WTC11 (cell line): ENCODE data around the gene SUGT1. TPM values are rescaled to one million over a fixed set of nuclear protein-coding genes. Genes with fewer than 3 reads are reported as not detected.

Experiments
- ATAC-seq: fragments of 200-7000 bp; cut with Tn5 transposase; 2 replicates; pipeline ENCODE4 v1.10.0; 2021; ENCODE audit warnings: mild to moderate bottlenecking, moderate library complexity
- CTCF ChIA-PET: fragments of 300-600 bp; sonication (Branson Sonifier 250); formaldehyde crosslinking; loops from one replicate; lab custom pipeline; 2021; ENCODE audit warnings: antibody characterized with exemption; lab: Charles Lee
- POLR2A ChIA-PET: fragments of 350-600 bp; sonication (Branson Sonifier 250); formaldehyde crosslinking; loops from one replicate; lab custom pipeline; 2021; ENCODE audit warnings: antibody characterized with exemption; lab: Charles Lee
- DNase-seq: peaks from one replicate; pipeline ENCODE4 v3.0.0; 2021; ENCODE audit warnings: low spot score
- H3K27ac Mint-ChIP-seq: 2 replicates; pipeline ENCODE4 v1.8.0; 2021; ENCODE audit warnings: mixed read lengths
- H3K27me3 Mint-ChIP-seq: 2 replicates; pipeline ENCODE4 v1.8.0; 2021; ENCODE audit warnings: low read depth, mild to moderate bottlenecking, moderate library complexity, mixed read lengths
- H3K36me3 Mint-ChIP-seq: 2 replicates; pipeline ENCODE4 v1.8.0; 2021; ENCODE audit warnings: mixed read lengths
- H3K4me1 Mint-ChIP-seq: 2 replicates; pipeline ENCODE4 v1.8.0; 2022; ENCODE audit warnings: mixed read lengths
- H3K4me3 Mint-ChIP-seq: 2 replicates; pipeline ENCODE4 v1.8.0; 2021; ENCODE audit warnings: mild to moderate bottlenecking, moderate library complexity, mixed read lengths
- H3K9me3 Mint-ChIP-seq: 2 replicates; pipeline ENCODE4 v1.8.0; 2021; ENCODE audit warnings: mixed read lengths
- CBFB ChIP-seq: sonication (generic); formaldehyde crosslinking; IDR thresholded peaks from 2 replicates; pipeline ENCODE4 v1.8.1; 2022; ENCODE audit warnings: mild to moderate bottlenecking, low read depth, missing genetic modification reagents
- ETV6 ChIP-seq: sonication (generic); formaldehyde crosslinking; IDR thresholded peaks from 2 replicates; pipeline ENCODE4 v1.8.1; 2022; ENCODE audit warnings: mild to moderate bottlenecking, missing genetic modification reagents
- GABPB1 ChIP-seq: sonication (generic); formaldehyde crosslinking; IDR thresholded peaks from 2 replicates; pipeline ENCODE4 v1.8.1; 2023; ENCODE audit warnings: mild to moderate bottlenecking, missing genetic modification reagents
- GRHL2 ChIP-seq: fragments of 250-450 bp; sonication (Bioruptor Pico); IDR thresholded peaks from 2 replicates; pipeline ENCODE4 v1.8.0; 2022; ENCODE audit warnings: mild to moderate bottlenecking, moderate library complexity; ENCODE audit not compliant: insufficient replicate concordance, severe bottlenecking
- HMGA2 ChIP-seq: fragments of 250-450 bp; sonication (Bioruptor Pico); IDR thresholded peaks from 2 replicates; pipeline ENCODE4 v1.4.0; 2021; ENCODE audit warnings: mild to moderate bottlenecking, moderate library complexity
- NFATC4 ChIP-seq: fragments of 250-450 bp; sonication (Bioruptor Pico); IDR thresholded peaks from 2 replicates; pipeline ENCODE4 v1.9.0; 2021; ENCODE audit warnings: mild to moderate bottlenecking
- total RNA-seq: library from RNA; stranded (reverse); gene quantifications from 3 replicates; pipeline ENCODE4 v1.2.3, GENCODE V29; 2021
- TF ChIP-seq, protein P1 (sequence below): sonication (generic); formaldehyde crosslinking; IDR thresholded peaks from 2 replicates; pipeline ENCODE4 v1.8.0; 2022; ENCODE audit warnings: mild to moderate bottlenecking, missing genetic modification reagents
- TF ChIP-seq, protein P2 (sequence below): fragments of 200-600 bp; IDR thresholded peaks from 2 replicates; pipeline ENCODE4 v1.8.0; 2022; ENCODE audit warnings: antibody characterized with exemption
- TF ChIP-seq, protein P3 (sequence below): fragments of 250-450 bp; sonication (Bioruptor Pico); IDR thresholded peaks from 2 replicates; pipeline ENCODE4 v2.1.2; 2022; ENCODE audit warnings: mild to moderate bottlenecking, moderate library complexity
- TF ChIP-seq, protein P4 (sequence below): fragments of 250-450 bp; sonication (Bioruptor Pico); conservative IDR thresholded peaks from 2 replicates; pipeline ENCODE4 v1.9.0; 2021; ENCODE audit warnings: mild to moderate bottlenecking
- TF ChIP-seq, protein P5 (sequence below): sonication (generic); formaldehyde crosslinking; IDR thresholded peaks from 2 replicates; pipeline ENCODE4 v1.8.0; 2022; ENCODE audit warnings: mild to moderate bottlenecking, missing genetic modification reagents
- TF ChIP-seq, protein P6 (sequence below): sonication (generic); formaldehyde crosslinking; IDR thresholded peaks from 2 replicates; pipeline ENCODE4 v1.8.1; 2023; ENCODE audit warnings: mild to moderate bottlenecking, moderate library complexity, missing genetic modification reagents

Gene SUGT1
- total RNA-seq, 1 experiment from 2014 or later = 76.3 TPM

DNA sequence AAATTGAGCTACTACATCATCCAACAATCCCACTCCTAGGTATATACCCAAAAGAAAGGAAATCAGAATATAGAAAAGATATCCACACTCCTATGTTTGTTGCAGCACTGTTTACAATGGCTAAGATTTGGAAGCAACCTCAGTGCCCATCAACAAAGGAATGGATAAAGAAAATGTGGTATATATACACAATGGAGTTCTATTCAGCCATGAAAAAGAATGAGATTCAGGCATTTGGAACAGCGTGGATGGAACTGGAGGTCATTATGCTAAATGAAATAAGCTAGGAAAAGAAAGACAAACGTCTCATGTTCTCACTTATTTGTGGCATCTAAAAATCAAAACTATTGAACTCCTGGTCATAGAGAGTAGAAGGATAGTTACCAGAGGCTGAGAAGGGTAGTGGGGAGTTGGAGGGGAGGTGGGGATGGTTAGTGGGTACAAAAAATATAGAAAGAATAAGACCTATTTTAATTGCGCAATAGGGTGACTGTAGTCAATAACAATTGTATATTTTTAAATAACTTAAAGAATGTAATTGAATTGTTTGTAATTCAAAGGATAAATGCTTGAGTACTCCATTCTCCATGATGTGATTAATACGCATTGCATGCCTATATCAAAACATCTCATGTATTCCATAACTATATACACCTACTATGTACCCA lies 37.4 kb upstream of the SUGT1 start:
- Mint-ChIP-seq H3K27me3 (no peaks in the 10 kb centered on the region; the same call in 1 of the 2 replicates), H3K27ac (no peak overlapping the region), H3K4me1 (peaks cover 14% of the 10 kb centered on the region), H3K36me3 (no peaks in the 10 kb centered on the region), H3K9me3 (peaks cover 5% of the 10 kb centered on the region), H3K4me3 (no peak overlapping the region)
- no peak for ATAC-seq
- no peak for DNase-seq
- CTCF ChIA-PET = interaction anchor here (0.6 to 1.8 kb wide), 3 partner anchors 38 to 231 kb away, joined by 3 to 7 read pairs (median 3); partner anchors contain the start of gene SUGT1
- TF ChIP-seq, protein P1, sequence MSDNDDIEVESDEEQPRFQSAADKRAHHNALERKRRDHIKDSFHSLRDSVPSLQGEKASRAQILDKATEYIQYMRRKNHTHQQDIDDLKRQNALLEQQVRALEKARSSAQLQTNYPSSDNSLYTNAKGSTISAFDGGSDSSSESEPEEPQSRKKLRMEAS (CRISPR knock-in tag) = no peak
- no peak for TF ChIP-seq NFATC4 (CRISPR knock-in tag)
- TF ChIP-seq, protein P2, sequence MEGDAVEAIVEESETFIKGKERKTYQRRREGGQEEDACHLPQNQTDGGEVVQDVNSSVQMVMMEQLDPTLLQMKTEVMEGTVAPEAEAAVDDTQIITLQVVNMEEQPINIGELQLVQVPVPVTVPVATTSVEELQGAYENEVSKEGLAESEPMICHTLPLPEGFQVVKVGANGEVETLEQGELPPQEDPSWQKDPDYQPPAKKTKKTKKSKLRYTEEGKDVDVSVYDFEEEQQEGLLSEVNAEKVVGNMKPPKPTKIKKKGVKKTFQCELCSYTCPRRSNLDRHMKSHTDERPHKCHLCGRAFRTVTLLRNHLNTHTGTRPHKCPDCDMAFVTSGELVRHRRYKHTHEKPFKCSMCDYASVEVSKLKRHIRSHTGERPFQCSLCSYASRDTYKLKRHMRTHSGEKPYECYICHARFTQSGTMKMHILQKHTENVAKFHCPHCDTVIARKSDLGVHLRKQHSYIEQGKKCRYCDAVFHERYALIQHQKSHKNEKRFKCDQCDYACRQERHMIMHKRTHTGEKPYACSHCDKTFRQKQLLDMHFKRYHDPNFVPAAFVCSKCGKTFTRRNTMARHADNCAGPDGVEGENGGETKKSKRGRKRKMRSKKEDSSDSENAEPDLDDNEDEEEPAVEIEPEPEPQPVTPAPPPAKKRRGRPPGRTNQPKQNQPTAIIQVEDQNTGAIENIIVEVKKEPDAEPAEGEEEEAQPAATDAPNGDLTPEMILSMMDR = no peak
- POLR2A ChIA-PET = no interaction called here

DNA sequence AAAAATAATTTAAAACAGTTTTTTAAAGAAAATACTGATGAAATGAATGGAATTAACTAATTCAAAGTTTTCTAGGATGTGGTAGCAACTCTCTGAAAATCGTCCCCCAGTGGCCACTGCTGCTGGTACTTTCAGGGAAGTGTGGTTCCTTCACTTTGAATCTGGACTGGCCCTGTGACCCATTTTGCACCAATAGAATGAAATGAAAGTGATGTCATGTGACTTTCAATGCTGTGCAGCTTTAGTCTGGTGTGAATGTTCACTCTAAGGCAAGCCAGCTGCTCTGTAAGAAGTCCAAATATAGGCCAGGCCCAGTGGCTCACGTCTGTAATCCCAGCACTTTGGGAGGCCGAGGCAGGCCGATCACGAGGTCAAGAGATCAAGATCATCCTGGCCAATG lies 36.8 kb upstream of the SUGT1 start:
- ATAC-seq = no peak
- ChIA-PET POLR2A (no interaction called here), CTCF (interaction anchor here (0.6 to 1.8 kb wide), 3 partner anchors 37 to 230 kb away, joined by 3 to 7 read pairs (median 3); partner anchors contain the start of gene SUGT1)
- peaks cover 16% of the 10 kb centered on the region for H3K4me1 Mint-ChIP-seq
- no peaks in the 10 kb centered on the region; the same call in 1 of the 2 replicates for H3K27me3 Mint-ChIP-seq
- peaks cover 5% of the 10 kb centered on the region for H3K9me3 Mint-ChIP-seq
- no peak overlapping the region for H3K27ac Mint-ChIP-seq
- peak overlapping the region; percentile 99; the same call in 1 of the 2 replicates for H3K4me3 Mint-ChIP-seq
- no peaks in the 10 kb centered on the region for H3K36me3 Mint-ChIP-seq
- TF ChIP-seq ETV6 (CRISPR knock-in tag) (no peak), HMGA2 (CRISPR knock-in tag) (no peak), GRHL2 (CRISPR knock-in tag) (no peak), CBFB (CRISPR knock-in tag) (no peak)
- TF ChIP-seq, protein P3, sequence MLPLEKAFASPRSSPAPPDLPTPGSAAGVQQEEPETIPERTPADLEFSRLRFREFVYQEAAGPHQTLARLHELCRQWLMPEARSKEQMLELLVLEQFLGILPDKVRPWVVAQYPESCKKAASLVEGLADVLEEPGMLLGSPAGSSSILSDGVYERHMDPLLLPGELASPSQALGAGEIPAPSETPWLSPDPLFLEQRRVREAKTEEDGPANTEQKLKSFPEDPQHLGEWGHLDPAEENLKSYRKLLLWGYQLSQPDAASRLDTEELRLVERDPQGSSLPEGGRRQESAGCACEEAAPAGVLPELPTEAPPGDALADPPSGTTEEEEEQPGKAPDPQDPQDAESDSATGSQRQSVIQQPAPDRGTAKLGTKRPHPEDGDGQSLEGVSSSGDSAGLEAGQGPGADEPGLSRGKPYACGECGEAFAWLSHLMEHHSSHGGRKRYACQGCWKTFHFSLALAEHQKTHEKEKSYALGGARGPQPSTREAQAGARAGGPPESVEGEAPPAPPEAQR (CRISPR knock-in tag) = no peak
- TF ChIP-seq, protein P4, sequence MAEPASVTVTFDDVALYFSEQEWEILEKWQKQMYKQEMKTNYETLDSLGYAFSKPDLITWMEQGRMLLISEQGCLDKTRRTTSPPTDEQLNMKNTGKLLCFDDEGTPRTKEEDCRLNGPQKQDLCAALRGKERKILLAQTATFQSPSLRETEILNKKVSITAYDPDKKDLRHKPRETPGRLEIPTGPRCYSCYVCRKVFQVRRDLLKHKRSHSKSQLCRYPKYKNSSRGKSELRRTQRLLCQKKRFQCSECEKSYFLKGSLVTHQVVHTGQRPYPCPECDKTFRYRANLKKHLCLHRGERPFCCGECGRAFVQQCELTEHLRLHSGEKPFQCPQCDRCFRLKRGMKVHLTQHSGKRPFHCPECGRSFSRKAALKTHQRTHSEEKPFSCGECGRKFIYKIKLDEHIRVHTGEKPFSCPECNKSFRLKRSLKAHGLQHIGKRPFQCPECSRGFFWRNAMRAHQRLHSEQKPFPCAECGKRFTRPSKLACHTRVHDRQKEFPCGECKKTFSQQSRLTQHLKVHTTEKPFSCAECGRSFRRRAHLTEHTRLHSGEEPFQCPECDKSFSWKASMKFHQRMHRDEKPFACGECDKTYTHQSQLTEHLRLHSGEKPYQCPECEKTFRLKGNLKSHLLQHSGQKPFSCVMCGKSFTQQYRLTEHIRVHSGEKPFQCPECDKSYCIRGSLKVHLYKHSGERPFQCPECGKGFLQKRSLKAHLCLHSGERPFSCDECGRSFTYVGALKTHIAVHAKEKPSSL (CRISPR knock-in tag) = no peak
- DNase-seq = no peak

DNA sequence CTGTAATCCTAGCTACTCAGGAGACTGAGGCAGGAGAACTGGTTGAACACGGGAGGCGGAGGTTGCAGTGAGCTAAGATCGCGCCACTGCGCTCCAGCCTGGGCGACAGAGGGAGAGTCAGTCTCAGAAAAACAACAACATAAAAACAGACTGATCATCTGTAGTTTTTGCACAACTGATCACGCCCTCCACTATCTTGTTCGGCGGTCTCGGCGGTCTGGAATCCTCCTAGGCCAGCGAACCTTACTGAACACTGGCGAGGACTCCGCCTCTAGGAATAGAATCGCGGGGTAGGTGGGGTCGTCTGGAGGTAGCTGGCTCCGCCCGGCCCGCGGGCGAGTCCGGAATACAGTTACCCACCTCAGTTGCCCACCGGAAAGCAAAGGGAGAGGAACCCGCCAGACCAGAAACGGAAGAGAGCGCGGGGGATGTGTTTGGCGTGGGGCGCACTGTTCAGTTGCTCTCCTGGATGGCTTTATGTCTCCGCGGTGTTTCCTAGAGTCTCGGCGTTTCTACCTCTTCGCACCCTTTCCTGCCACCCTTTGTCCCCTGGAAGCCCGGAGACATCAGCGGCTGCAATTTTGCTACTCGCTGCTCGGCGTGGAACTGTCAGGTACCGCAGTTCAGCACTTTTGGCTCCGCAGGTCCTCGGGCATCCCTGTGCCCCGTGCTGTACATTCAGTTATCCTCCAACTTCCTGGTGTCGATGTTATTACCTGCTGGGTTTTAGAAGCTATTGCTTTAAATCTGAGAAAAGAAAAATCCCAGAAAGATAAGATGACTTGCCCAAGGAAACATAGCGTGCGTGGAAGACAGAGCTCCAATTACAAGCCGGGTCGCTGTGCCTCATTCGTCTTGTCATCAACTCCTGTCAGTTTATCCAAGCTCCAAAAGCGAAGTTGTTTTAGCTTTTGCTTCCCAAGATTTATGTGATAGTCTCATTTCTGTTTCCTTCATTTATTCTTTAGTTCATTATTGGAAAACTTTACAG lies 35.3 kb upstream of the SUGT1 start:
- H3K4me1 Mint-ChIP-seq = peaks cover 16% of the 10 kb centered on the region
- peak; percentile 100 for ATAC-seq
- H3K36me3 Mint-ChIP-seq = no peaks in the 10 kb centered on the region
- DNase-seq = peak; percentile 85
- POLR2A ChIA-PET = interaction anchor here (0.6 to 1.7 kb wide), 7 partner anchors 9 to 516 kb away, joined by 3 to 10 read pairs (median 4); partner anchors contain the start of genes PCDH8, SUGT1 and VPS36
- H3K9me3 Mint-ChIP-seq = peaks cover 5% of the 10 kb centered on the region
- CTCF ChIA-PET = interaction anchor here (0.9 to 1.8 kb wide), 12 partner anchors 9 to 583 kb away, joined by 3 to 10 read pairs (median 4); partner anchors contain the start of genes SUGT1 and VPS36
- peak overlapping the region; percentile 99 for H3K4me3 Mint-ChIP-seq
- peak overlapping the region; percentile 41; the same call in 1 of the 2 replicates for H3K27ac Mint-ChIP-seq
- no peaks in the 10 kb centered on the region; the same call in 1 of the 2 replicates for H3K27me3 Mint-ChIP-seq
- TF ChIP-seq, protein P5, sequence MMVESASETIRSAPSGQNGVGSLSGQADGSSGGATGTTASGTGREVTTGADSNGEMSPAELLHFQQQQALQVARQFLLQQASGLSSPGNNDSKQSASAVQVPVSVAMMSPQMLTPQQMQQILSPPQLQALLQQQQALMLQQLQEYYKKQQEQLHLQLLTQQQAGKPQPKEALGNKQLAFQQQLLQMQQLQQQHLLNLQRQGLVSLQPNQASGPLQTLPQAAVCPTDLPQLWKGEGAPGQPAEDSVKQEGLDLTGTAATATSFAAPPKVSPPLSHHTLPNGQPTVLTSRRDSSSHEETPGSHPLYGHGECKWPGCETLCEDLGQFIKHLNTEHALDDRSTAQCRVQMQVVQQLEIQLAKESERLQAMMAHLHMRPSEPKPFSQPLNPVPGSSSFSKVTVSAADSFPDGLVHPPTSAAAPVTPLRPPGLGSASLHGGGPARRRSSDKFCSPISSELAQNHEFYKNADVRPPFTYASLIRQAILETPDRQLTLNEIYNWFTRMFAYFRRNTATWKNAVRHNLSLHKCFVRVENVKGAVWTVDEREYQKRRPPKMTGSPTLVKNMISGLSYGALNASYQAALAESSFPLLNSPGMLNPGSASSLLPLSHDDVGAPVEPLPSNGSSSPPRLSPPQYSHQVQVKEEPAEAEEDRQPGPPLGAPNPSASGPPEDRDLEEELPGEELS (CRISPR knock-in tag) = no peak
- TF ChIP-seq, protein P6, sequence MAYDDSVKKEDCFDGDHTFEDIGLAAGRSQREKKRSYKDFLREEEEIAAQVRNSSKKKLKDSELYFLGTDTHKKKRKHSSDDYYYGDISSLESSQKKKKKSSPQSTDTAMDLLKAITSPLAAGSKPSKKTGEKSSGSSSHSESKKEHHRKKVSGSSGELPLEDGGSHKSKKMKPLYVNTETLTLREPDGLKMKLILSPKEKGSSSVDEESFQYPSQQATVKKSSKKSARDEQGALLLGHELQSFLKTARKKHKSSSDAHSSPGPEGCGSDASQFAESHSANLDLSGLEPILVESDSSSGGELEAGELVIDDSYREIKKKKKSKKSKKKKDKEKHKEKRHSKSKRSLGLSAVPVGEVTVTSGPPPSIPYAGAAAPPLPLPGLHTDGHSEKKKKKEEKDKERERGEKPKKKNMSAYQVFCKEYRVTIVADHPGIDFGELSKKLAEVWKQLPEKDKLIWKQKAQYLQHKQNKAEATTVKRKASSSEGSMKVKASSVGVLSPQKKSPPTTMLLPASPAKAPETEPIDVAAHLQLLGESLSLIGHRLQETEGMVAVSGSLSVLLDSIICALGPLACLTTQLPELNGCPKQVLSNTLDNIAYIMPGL (CRISPR knock-in tag) = peak; percentile 59; the same call in 1 of the 2 replicates
- TF ChIP-seq GABPB1 (CRISPR knock-in tag) = peak; percentile 93
